Measurements from ENCODE around the gene DBF4B. TPM values are rescaled to one million over a fixed set of nuclear protein-coding genes. Genes with fewer than 3 reads are reported as not detected.

The DBF4B gene
- total RNA-seq, 1 donor = 2.2 TPM

GRCh38 chr17:44774271-44775135 lies 66.0 kb downstream of the DBF4B start:
- no peaks in the 10 kb centered on the region for H3K79me2 ChIP-seq (ENCODE audit: insufficient read depth, low read length)
- H3K9me3 ChIP-seq (ENCODE audit: low read depth, low read length) = no peaks in the 10 kb centered on the region
- peaks cover 11% of the 10 kb centered on the region for H3K4me1 ChIP-seq (ENCODE audit: insufficient read depth, low read length)
- peaks cover 6% of the 10 kb centered on the region for H3K27me3 ChIP-seq (ENCODE audit: insufficient read depth, low read length)
- TF ChIP-seq CTCF (IDR thresholded peaks at IDR 0.05; ENCODE audit: extremely low read depth, low read depth, low read length) = peak; percentile 97
- H3K27ac ChIP-seq (ENCODE audit: low read depth, low read length) = no peak overlapping the region
- H3K4me3 ChIP-seq (ENCODE audit: insufficient read depth, low read length) = peak overlapping the region; percentile 73
- DNase-seq (ENCODE audit: insufficient read length, low spot score, missing footprints) = peak; percentile 99
- peak overlapping the region; percentile 97 for H3K4me2 ChIP-seq (ENCODE audit: insufficient read depth, low read length)
- peak overlapping the region; percentile 73 for H2AFZ ChIP-seq (ENCODE audit: low read length)
- H4K20me1 ChIP-seq (ENCODE audit: insufficient read depth, low read length) = no peaks in the 10 kb centered on the region
- H3K36me3 ChIP-seq (ENCODE audit: insufficient read depth, low read length) = no peaks in the 10 kb centered on the region

- H3K9me3 ChIP-seq (ENCODE audit: low read depth, low read length) = no peaks in the 10 kb centered on the region
- peak overlapping the region; percentile 73 for H3K4me3 ChIP-seq (ENCODE audit: insufficient read depth, low read length)
- H3K27ac ChIP-seq (ENCODE audit: low read depth, low read length) = no peak overlapping the region
- H4K20me1 ChIP-seq (ENCODE audit: insufficient read depth, low read length) = no peaks in the 10 kb centered on the region
- H3K27me3 ChIP-seq (ENCODE audit: insufficient read depth, low read length) = peaks cover 6% of the 10 kb centered on the region
- no peaks in the 10 kb centered on the region for H3K79me2 ChIP-seq (ENCODE audit: insufficient read depth, low read length)
- H2AFZ ChIP-seq (ENCODE audit: low read length) = peak overlapping the region; percentile 73
- TF ChIP-seq CTCF (IDR thresholded peaks at IDR 0.05; ENCODE audit: extremely low read depth, low read depth, low read length) = no peak
- peak; percentile 100 for DNase-seq (ENCODE audit: insufficient read length, low spot score, missing footprints)
- peak overlapping the region; percentile 97 for H3K4me2 ChIP-seq (ENCODE audit: insufficient read depth, low read length)
- peaks cover 11% of the 10 kb centered on the region for H3K4me1 ChIP-seq (ENCODE audit: insufficient read depth, low read length)
- H3K36me3 ChIP-seq (ENCODE audit: insufficient read depth, low read length) = no peaks in the 10 kb centered on the region
These were observed 66.8 kb downstream of the DBF4B start for GRCh38 chr17:44775136-44775837.

GRCh38 chr17:44775838-44776621 lies 67.6 kb downstream of the DBF4B start:
- Histone ChIP-seq H3K79me2 (ENCODE audit: insufficient read depth, low read length) (no peaks in the 10 kb centered on the region), H3K4me2 (ENCODE audit: insufficient read depth, low read length) (peak overlapping the region; percentile 97), H3K27ac (ENCODE audit: low read depth, low read length) (no peak overlapping the region), H3K36me3 (ENCODE audit: insufficient read depth, low read length) (no peaks in the 10 kb centered on the region), H3K4me3 (ENCODE audit: insufficient read depth, low read length) (peak overlapping the region; percentile 73), H3K4me1 (ENCODE audit: insufficient read depth, low read length) (peaks cover 11% of the 10 kb centered on the region), H3K27me3 (ENCODE audit: insufficient read depth, low read length) (peaks cover 6% of the 10 kb centered on the region), H2AFZ (ENCODE audit: low read length) (peak overlapping the region; percentile 79), H3K9me3 (ENCODE audit: low read depth, low read length) (no peaks in the 10 kb centered on the region), H4K20me1 (ENCODE audit: insufficient read depth, low read length) (no peaks in the 10 kb centered on the region)
- peak; percentile 86 for DNase-seq (ENCODE audit: insufficient read length, low spot score, missing footprints)
- no peak for TF ChIP-seq CTCF (IDR thresholded peaks at IDR 0.05; ENCODE audit: extremely low read depth, low read depth, low read length)

All from osteoblast (primary cell).